ENCODE measurements around the gene OSGIN1. TPM values are rescaled to one million over a fixed set of nuclear protein-coding genes. Genes with fewer than 3 reads are reported as not detected.

The OSGIN1 gene
- total RNA-seq, 6 experiments from 2014 or later, result 40.1 to 170 (median 53.9) TPM

DNA sequence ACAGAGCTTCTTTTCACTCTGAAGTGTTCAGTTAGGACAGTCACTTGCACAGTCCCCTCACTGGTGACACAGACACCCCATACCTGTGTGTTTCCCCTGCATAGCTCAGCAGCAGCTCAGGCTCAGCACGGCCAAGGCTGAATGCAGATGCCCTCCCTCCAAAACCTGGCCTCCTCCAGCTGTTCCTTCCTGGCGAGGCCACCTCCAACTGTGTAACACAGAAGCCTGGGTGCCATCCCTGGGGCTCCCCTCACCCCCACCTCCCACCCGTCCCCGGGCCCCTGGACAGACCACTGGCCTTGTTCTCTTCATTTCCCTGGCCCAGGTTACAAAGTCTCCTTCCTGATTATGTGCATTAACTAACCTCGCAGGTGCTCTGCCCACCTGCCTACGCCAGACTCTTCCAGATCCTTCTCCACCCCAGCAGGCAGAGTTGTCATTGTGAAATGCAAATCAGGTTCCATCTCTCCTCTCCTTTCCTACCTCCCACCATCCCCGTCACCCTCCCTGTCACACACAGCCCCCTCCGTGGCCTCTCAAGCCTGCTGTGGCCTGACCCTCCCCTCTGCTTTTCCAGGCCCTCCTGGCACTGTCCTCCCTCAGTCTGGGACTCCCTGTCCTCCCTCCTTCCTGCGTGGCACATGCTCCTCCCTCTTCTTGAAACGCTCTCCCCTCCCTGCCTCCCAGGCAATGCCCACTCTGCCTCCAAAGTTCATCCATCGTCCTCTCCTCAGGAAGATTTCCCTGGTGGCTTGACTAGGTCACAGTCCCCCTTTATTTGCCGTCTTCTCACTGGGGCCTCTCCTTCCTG lies 27.7 kb upstream of the OSGIN1 start:
- Histone ChIP-seq H3K4me3 (no peak overlapping the region), H3K27me3 (no peaks in the 10 kb centered on the region), H3K27ac (no peak overlapping the region), H3K36me3 (peaks cover 0 to 3% (median under 1%) of the 10 kb centered on the region in 4 donors), H3K9me3 (no peaks in the 10 kb centered on the region), H3K4me1 (peaks cover 0 to 18% (median 6%) of the 10 kb centered on the region in 4 donors)
- DNase-seq (peak in 1 of 3 donors; percentile 46), ATAC-seq (no peak)
- 73% methylated on average over 6 of the region's 12 CpGs for WGBS (ENCODE audit: insufficient coverage, low coverage, low lambda C conversion rate, missing lambda C conversion rate)
- intact Hi-C loops (cut with DNase I), result loop anchor here in 1 of 2 donors (10.0 kb wide), 1 partner anchor 120 kb away; the partner anchor contains the start of gene SLC38A8
- no peak for TF ChIP-seq POLR2A (IDR thresholded peaks at IDR 0.05)
- TF ChIP-seq, protein P1, sequence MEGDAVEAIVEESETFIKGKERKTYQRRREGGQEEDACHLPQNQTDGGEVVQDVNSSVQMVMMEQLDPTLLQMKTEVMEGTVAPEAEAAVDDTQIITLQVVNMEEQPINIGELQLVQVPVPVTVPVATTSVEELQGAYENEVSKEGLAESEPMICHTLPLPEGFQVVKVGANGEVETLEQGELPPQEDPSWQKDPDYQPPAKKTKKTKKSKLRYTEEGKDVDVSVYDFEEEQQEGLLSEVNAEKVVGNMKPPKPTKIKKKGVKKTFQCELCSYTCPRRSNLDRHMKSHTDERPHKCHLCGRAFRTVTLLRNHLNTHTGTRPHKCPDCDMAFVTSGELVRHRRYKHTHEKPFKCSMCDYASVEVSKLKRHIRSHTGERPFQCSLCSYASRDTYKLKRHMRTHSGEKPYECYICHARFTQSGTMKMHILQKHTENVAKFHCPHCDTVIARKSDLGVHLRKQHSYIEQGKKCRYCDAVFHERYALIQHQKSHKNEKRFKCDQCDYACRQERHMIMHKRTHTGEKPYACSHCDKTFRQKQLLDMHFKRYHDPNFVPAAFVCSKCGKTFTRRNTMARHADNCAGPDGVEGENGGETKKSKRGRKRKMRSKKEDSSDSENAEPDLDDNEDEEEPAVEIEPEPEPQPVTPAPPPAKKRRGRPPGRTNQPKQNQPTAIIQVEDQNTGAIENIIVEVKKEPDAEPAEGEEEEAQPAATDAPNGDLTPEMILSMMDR (IDR thresholded peaks at IDR 0.05), result no peak

DNA sequence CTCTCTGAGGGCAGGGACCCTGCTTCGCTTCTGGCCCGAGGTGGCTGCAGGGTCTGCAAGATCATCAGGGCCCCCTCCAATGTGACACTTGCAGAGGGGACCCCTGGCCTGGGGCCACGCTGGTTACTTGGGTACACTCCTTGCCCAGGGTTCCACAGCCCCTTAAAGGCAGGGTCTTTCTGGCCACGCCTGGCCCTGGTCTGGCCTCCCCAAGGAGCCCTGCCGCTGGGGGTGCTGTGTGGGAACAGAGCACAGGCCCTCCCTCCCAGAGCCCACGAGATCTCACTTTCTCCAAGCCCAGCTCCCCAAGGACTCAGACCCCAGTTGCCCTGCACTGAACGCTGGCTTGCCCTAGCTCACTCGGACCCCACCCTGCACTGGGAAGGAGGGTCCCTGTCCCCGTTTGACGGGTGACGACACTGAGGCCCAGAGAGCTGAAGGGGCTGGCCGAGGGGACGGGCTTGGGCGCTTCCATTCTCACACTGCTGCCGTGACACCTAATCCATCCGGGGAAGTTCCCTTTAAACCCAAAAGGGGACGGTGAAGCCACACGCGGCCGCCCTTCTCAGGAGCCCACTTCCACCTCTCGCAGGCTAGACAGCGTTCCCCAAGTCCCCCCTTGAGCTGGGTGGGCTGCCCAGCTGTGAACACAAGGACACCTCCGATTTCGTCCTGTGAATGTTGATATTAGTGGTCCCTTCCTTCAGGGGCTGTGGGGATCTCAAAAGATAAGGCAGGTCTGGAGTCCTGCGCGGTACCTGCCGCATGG lies 26.9 kb upstream of the OSGIN1 start:
- WGBS (ENCODE audit: insufficient coverage, low coverage, low lambda C conversion rate, missing lambda C conversion rate), result 25% methylated on average over 13 of the region's 27 CpGs

DNA sequence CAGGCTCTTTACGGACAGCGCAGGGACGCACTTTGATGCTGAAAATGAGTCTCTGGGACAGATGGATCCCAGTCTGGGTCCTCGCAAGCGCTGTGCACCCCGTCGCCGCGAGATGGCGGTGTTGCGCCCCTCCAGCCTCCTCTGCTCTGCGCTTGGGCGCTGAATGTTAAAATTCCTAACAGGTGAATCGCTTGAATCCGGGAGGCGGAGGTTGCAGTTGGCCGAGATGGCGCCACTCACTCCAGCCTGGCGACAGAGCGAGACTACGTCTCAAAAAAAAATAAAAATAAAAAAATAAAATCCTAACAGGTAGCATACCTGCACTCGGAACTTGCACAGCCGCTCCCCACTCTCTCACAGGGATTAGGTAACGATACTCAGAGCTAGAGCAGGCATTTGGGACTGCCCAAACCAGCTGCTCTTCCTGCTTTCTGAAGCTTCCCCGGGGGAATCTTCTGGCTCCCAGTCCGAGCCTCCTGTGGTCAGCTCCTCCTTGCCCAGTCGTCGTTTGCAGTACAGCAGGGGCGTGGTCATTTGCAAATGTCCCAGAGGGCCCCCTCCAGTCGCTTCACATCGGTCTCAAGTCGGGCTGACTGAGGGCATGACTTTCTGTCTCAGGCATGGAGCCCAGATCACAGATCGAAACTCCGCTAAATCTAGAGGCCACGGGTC lies 26.2 kb upstream of the OSGIN1 start:
- no peaks in the 10 kb centered on the region for H3K9me3 ChIP-seq
- peak overlapping the region; percentile 25 to 77 (median 58) for H3K27ac ChIP-seq
- ATAC-seq, result peak; percentile 89 to 92 (median 92)
- TF ChIP-seq, protein P1 (IDR thresholded peaks at IDR 0.05), result peak; percentile 92 to 100 (median 97)
- no peak for TF ChIP-seq POLR2A (IDR thresholded peaks at IDR 0.05)
- H3K36me3 ChIP-seq, result no peaks in the 10 kb centered on the region
- no peaks in the 10 kb centered on the region for H3K27me3 ChIP-seq
- peak overlapping the region in 2 of 3 donors; percentile 29 to 33 for H3K4me3 ChIP-seq
- WGBS (ENCODE audit: insufficient coverage, low coverage, low lambda C conversion rate, missing lambda C conversion rate), result 6% methylated on average over 24 of the region's 35 CpGs
- intact Hi-C loops (cut with DNase I), result loop anchor here in 1 of 2 donors (10.0 kb wide), 1 partner anchor 118 kb away; the partner anchor contains the start of gene SLC38A8
- DNase-seq, result peak; percentile 82 to 87 (median 85)
- H3K4me1 ChIP-seq, result peaks cover 0 to 18% (median 6%) of the 10 kb centered on the region in 4 donors

More for the DNA sequence above, 26.9 kb upstream of the OSGIN1 start:
- TF ChIP-seq, protein P1 (IDR thresholded peaks at IDR 0.05), result no peak
- no peak for TF ChIP-seq POLR2A (IDR thresholded peaks at IDR 0.05)
- ATAC-seq (no peak), DNase-seq (peak in 1 of 3 donors; percentile 53)
- H3K4me1 ChIP-seq, result peaks cover 0 to 18% (median 6%) of the 10 kb centered on the region in 4 donors
- H3K27me3 ChIP-seq, result no peaks in the 10 kb centered on the region
- H3K4me3 ChIP-seq, result no peak overlapping the region
- H3K9me3 ChIP-seq, result no peaks in the 10 kb centered on the region
- peaks cover 0 to 3% (median 0%) of the 10 kb centered on the region in 4 donors for H3K36me3 ChIP-seq
- no peak overlapping the region for H3K27ac ChIP-seq
- intact Hi-C loops (cut with DNase I), result loop anchor here in 1 of 2 donors (10.0 kb wide), 1 partner anchor 119 kb away; the partner anchor contains the start of gene SLC38A8

Data from right lobe of liver (tissue), 6 donors.